GM19239 (cell line): ENCODE data around the gene CGB1.
"Not testable (repeated sequence)": the region's sequence is repeated elsewhere in the genome, so short reads cannot be mapped to it uniquely, and the experiment has no call there.

Experiments
- DNase-seq: peaks from one replicate; pipeline ENCODE4 v3.0.0; 2011; ENCODE audit warnings: low spot score; ENCODE audit not compliant: insufficient read length
- FAIRE-seq: peaks from 2 replicates; lab custom pipeline; 2011; peaks lifted over from hg19 to GRCh38; lab: Jason Lieb, UNC

Gene CGB1

DNA sequence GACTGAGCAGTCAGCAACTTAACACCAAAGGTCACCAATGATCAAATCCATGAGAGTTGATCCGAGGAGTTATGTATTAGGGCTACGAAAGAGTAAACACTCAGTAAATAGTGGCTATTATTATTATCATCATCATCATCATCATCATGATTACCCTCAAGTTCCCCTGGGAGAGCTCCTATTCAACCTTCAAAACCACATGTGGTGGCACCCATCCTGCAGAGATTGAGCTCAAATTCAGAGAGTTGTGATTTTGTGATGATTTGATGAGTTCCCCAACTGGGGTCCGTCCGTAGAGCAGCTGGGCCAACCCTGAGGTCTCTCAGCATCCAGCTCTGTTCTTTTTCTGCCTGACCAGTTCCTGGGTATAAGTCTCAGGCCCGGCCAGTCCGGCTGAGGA, 11.6 kb downstream of the CGB1 start:
- not testable (repeated sequence) for FAIRE-seq, DNase-seq

DNA sequence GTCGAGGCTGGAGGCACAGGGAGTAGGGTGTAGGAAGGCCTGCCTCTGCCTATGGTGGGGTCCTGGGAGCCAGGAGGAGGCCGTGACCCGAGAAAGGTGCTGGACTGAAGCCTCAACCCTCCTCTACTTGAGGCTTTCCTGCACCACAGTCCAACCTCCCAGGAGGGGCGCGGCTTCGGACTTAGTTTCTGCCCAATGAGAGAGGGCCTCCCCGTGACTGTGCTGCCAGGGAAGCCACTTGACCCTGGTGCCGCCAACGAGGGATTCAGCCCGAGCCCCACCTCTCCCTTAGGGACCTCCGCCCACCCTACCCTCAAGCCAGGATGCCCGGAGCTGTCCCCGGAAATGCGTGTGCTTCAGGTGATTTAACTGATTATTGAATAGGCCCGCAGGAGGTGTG, 12.5 kb downstream of the CGB1 start, which contains the start of gene CGB3:
CGB3 (minus strand) TSS at position 101 of the 400 bp plus-strand sequence. CDS start 362 bp downstream, outside the sequence.
- DNase-seq, FAIRE-seq: not testable (repeated sequence)

DNA sequence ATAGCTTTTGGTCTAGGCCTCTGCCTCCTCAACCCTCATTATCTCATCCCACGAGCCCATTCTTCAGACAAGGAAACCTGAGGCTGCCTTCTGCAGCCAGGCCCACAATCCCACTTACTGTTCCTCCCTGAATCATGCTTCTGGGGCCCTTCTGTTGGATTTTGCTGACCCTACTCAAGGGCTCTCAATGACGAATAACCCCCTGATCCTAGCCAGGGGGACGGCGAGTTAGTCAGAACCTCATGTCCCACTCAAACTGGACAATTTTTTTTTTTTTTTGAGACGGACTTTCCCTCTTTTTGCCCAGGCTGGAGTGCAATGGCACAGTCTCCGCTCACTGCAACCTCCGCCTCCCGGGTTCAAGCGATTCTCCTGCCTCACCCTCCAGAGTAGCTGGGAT, 14.6 kb downstream of the CGB1 start:
- FAIRE-seq, result no peak
- DNase-seq, result no peak

DNA sequence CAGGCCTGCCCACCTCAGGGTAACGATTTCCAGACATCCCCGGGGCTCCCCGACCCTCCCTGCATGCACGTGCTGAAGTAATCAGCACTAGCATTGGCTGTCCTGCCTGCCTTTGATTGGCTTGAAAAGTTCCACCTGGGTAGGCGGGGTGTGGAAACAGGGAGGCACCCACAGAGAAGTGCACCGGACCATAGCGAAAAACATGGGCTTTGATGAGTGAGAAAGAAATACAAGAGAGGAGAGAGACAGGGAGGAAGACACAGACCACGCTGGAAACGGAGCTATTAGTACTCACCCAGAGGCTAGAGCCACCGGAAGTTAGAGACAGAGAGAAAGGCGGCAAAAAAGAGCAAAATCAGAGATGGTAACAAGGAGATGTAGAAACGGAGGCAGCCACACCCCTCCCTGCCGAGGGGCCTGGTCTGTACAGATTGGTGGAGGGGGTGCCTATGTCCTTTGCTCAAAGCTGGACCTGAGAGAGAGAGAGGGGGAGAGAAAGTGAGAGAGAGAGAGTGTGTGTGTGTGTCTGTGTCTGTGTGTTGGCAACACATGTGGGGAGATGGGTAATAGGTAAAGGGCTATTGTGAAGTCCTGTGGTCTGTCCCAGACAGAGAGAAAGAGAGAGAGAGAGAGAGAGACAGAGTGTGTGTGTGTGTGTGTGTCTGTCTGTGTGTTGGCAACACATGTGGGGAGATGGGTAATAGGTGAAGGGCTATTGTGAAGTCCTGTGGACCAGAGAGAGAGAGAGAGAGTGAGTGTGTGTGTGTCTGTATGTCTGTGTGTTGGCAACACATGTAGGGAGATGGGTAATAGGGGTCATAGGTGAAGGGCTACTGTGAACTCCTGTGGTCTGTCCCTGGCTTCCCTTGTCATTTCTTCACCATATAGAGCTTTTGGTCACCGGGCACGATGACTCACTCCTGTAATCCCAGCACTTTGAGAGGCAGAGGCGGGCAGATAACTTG, 15.5 kb downstream of the CGB1 start:
- no peak for DNase-seq
- FAIRE-seq, result no peak

DNA sequence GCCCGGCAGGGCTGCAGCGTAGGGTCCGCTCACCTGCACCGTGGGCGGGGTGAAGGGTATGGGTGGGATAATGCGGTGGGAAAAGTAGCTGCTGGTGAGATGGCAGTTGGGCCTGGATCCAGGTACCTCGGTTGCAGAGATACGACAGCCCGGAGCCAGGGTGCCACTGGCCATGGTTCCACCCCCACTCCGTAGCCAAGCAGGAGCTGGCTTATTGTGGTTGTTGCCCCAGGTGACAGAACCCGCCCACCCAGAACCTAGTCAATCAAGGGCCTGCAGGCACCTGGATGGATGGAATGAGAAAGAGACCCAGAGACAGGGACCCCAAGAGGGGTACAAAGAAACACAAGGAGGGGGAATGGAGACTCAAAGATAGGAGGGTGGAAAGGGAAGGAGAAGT, 16.4 kb downstream of the CGB1 start:
- DNase-seq, result no peak
- FAIRE-seq, result no peak

DNA sequence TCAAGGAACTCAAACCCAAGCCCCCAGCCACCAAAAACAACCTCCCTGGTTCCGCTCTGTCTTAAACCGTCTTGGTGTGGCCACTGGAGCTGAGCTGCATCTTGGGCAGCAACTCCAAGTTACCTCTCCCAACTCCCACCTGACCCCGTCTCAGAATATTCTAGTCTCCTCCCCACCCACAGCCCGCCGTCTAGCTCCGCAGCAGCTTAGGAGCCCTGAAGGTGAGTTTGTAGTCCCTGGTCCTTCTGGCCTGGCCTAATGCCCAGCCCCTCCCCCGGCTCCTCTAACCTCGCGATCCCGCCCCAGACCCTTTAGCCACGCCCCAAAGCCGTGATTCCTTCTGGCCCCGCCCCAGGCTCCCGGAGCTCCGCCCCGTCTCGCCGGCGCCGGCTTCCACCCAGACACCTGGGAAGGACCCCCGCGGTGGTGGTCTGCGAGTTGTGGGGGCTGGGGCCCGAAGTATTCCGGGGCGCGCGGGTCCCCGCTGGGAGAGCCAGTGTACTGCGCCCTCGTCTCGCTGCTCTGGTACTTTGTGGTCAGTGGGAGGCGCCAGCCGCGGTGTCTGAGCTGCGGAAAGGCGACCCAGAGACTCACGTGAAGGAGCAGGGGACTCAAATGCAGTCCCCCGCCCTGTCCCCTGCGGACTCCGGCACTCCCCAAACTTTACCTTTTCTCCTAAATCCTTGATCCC, 17.3 kb downstream of the CGB1 start:
- FAIRE-seq (no peak), DNase-seq (peak; percentile 71)

DNA sequence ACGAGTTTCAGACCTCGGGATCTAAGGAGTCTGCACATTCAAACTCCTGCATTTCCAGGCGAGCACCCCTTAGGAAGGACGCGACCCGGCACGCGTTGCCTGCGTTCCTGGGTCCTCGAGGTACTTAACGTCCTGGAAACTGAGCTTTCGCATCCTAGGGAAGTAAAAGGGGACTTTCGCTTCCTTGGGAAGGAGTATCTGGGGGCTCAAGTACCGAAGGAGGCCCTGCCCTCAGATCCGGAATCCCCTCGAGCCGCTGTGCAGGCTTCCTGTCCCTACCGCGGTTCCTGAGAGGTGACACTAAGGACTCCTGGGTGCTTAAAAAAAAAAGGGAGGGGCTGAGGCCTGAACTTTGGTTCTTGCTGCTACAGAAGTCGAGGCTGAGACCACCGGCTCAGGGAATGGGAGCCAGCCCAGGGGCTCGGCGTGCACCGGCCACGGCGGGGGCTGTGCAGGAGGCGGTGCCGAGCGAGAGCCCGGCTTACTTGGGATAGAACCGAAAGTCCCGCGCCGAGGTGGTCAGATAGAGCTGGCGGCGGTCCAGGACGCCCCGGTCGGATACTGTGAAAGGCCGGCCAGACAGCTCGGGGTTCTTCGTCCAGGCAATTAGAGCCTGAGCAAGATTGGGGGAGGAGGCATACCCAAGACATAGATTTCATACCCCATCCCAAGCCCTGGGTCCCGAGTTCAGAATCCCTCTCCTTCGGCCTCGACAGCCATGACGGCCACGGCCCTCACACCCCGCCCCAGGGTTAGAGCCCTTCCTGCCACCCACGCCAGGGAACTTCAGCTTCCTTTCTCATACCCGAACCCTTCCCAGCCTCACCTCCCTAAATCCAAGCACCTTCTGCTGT, 18.1 kb downstream of the CGB1 start:
- not testable (repeated sequence) for DNase-seq
- peak; percentile 77 for FAIRE-seq

DNA sequence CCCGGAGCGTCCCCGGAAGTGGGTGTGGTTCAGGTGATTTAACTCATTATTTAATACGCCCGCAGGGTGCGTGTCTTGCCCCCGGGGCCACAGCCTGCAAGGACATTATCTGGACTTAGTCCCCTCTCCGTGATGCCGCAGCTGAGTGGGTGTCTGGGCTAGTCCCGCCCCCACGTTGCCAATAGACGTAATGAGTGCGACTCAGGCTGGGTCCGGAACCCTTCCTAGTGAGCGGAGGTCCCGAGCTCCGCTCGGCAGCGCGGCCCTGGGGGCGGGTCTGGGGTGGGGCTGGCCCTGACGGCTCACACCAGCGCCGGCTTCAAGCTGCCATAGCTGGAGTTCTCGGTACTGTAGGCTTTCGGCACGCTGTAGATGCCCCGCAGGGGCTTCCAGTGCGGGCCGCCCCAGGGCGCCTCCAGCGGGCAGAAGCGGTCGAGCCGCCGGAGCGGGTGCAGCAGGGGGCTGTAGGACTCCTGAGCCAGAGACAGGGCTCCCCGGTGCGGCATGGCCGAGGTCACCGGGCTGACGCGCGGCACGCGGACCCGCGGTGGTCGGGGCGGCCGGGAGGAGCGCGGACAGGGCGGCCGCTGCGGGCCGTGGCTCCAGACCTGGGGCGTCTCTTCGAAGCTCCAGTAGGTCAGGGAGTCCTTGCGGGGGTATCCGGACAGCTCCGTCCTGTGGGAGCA, 18.9 kb downstream of the CGB1 start:
- no peak for FAIRE-seq
- DNase-seq, result peak; percentile 85

DNA sequence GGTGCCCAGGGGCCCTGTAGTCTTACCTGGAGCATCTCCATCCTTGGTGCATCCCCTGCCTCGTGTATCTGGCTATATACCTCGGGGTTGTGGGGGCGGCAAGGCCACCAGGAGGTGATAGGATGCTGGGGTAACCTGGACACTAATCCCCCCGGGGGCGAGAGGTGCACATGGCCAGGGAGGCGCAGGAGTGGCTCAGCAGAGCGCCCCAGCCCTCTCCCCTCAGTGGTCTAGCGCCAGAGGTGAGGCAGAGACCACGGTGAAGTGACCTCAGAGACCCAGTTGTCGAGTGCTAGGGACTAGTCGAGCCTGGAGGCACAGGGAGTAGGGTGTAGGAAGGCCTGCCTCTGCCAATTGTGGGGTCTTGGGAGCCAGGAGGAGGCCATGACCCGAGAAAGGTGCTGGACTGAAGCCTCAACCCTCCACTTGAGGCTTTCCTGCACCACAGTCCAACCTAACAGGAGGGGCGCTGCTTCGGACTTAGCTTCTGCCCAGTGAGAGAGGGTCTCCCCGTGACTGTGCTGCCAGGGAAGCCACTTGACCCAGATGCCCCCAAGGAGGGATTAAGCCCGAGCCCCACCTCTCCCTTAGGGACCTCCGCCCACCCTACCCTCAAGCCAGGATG, 19.5 kb downstream of the CGB1 start, which contains the start of gene LHB:
LHB (minus strand) TSS at position 51 of the 625 bp plus-strand sequence; CDS start at position 41, 10 bp downstream.
- FAIRE-seq (no peak), DNase-seq (no peak)

DNA sequence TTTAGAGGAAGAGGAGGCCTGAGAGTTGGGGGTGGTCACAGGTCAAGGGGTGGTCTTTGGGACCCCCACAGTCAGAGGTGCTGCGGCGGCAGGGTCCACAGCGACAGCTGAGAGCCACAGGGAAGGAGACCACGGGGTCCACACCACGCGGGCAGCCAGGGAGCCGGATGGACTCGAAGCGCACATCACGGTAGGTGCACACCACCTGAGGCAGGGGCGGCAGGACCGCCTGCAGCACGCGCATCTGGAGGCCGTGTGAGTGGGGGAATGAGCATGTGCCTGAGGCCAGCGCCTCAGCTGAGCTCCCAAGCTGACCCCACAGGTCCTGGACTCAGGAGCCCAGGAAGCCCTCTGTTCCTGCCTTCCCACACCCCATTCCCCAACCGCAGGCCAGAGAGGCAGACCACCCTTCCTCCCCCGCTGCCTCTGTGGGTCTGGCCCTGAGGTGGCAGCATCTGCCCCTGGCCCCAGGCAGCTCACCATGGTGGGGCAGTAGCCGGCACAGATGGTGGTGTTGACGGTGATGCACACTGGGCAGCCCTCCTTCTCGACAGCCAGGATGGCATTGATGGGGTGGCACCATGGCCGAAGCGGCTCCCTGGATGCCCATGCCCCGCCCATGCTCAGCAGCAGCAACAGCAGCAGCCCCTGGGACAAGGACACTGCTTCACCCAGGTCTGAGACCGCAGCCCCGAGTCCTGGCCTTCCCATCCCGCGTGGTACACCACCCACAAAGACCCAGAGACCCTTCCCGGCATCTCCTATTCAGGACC, 20.4 kb downstream of the CGB1 start:
- DNase-seq, result no peak
- no peak for FAIRE-seq

DNA sequence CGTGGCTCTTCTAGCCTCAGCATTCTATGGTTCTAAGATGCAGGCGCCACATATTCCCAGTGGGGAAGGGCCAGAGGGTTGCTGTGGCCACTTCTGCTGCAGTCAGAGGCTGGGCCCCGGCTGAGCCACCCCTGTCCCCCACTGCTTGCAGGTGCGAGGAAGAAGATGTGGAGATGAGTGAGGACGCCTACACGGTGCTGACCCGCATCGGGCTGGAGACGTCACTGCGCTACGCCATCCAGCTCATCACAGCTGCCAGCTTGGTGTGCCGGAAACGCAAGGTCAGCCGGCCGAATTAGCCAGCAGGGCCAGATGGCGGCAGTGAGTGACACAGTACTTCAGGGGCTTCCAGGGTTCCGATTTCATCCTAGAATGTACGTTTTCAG, 21.8 kb downstream of the CGB1 start:
- DNase-seq, result no peak
- no peak for FAIRE-seq

DNA sequence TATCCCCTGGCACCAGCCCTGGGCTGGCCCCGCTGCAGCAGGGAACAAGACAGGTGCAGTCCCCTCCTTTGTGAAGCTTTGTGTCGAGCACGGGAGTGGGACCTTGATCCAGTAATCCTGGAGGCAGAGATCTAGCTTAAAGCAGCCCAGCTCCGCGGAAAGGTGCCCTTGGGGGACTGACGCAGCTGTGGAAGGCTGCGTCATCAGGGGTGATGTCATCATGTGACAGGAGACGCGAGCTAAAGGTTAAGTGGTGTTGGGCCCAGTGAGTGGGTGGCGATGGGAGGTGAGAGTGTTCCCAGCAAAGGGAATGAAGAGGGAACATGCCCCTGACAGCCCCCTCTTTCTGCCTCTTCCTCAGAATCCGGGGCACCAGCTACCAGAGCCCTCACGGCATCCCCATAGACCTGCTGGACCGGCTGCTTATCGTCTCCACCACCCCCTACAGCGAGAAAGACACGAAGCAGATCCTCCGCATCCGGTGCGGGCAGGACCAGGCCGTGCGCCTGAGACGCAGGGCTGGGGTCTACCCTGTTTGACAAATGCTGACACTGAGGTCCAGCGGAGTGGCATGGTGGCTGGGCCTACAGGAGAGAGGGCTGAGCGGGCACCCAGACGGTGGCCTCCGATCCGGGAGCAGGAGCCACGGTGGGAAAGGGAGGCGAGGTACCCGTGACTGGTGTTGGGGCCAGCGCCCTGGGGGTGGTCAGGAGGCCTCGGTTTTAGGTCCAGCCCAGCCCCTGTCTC, 22.4 kb downstream of the CGB1 start:
- no peak for FAIRE-seq
- no peak for DNase-seq

DNA sequence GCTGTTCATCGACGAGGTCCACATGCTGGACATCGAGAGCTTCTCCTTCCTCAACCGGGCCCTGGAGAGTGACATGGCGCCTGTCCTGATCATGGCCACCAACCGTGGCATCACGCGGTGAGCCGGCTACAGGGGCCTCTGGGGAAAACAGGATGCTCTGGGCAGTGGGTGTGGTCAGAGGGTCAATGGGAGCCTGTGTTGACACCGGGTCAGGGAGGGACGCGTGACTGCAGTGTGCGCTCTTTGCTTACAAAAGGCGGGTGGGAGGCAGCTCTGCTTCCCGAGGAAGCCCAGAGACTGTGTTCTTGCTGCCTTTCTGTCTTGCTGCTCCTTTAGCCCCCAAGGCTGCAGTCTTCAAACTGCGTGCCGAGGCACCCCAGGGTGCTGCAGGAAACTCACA, 25.5 kb downstream of the CGB1 start:
- FAIRE-seq (no peak), DNase-seq (no peak)

DNA sequence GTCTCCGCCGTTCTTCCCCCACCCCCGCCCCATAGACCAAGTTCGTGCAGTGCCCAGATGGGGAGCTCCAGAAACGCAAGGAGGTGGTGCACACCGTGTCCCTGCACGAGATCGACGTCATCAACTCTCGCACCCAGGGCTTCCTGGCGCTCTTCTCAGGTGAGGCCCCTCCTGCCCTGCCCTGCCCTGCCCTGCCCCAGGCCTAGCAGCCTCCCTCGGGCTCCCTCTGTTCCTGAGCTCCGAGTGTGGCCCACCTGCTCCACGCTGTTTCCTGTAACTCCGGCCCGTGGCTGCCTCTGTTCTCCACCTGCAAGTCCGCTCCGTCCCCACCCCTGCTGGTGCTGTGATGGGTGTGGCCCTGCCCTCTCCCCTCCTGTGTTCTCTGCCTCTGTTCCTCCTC, 26.2 kb downstream of the CGB1 start:
- FAIRE-seq, result no peak

DNA sequence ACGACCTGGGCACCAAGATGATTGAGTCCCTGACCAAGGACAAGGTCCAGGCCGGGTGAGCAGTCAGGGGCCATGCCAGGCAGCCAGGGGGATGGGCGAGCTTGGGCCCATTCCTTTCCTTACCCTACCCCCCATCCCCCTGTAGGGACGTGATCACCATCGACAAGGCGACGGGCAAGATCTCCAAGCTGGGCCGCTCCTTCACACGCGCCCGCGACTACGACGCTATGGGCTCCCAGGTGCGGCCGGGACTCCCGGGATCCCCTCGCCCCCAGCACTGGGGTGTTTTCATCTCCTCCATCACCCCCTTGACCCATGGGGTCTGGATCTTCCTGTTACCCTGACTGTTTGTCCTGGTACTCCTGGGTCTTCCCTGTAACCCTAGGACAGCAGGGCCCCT, 26.9 kb downstream of the CGB1 start:
- FAIRE-seq, result no peak
- DNase-seq, result no peak

More for the DNA sequence above, 26.2 kb downstream of the CGB1 start:
- no peak for DNase-seq

DNA sequence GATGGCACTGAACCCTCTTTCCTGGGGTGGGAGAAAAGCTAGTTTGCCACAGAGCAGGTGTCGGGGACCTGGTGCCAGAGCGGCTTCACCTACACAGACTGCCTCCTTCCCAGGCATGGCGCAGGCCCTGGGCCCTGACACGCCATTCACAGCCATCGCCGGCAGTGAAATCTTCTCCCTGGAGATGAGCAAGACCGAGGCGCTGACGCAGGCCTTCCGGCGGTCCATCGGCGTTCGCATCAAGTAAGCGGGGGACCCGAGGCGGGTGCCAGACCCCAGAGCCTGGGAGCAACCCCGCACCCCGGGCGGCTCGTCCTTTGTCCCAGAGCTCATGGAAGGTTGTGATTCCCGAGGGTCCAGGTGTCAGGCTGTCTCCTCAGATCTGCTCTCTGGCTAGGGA, 29.8 kb downstream of the CGB1 start:
- FAIRE-seq, result no peak

DNA sequence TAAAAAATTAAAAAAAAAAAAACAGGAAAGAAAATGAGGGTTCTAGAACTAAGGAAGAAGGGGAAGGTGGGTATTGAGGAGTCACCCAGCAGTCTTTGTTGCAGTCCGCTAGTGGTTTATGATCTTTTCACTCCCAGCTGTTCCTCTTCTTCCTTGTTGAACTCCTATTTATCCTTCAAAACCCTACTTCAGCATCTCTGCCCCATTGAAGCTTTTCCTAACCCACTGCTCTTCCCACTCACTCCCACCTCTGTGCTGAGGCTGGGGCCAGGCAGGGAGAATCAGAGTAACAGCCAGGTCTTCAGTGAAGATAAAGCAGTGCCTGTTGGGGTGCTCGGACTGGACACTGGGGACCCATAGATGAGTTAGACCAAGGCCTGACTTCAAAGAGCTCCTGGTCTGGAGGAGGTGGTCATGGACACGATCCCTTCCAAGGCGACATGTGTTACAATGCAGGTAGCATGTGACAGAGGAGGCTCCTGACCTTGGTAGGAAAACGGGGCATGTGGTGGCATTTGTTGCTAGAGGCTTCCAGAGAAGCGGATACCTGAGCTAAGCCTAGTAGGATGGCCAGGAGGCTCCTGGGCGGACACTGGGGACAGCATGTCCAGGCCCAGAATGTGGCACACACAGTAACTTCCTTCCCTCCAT, 31.6 kb downstream of the CGB1 start:
- FAIRE-seq, result no peak
- DNase-seq, result no peak

More for the DNA sequence above, 29.8 kb downstream of the CGB1 start:
- DNase-seq, result no peak
